NCI-H510A treated with DMSO at 0.1 percent for 48 hours (cell line): ENCODE measurements around the gene ATP6V0E2.

ENCODE experiments used
- DNase-seq: peaks from one replicate; lab custom pipeline; 2025; lab: John Stamatoyannopoulos, UW

Gene ATP6V0E2

GRCh38 chr7:149864023-149864422 lies 9.7 kb upstream of the ATP6V0E2 start:
- DNase-seq: no peak

- no peak for DNase-seq
Measured at GRCh38 chr7:149864751-149865150, 9.0 kb upstream of the ATP6V0E2 start.

DNA sequence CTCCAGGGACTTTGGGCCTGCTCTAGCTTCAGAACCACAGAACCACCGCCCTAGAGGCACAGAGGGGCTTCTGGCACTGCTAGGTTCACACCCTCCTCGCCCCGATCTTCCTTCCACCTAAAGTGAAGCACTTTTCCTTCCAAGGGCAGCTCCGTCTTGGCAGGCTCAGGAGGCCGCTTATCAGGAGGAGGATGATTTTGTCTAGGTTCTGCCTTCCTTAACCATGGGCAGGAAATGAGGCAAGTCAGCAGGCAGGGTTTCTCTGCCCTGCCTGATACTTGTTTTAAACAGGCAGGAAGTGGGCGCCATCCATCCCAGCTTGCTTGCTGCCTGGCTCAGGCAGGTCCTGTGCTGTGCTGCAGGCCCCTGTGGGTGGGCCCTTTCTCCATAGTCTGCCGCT lies 8.3 kb upstream of the ATP6V0E2 start:
- DNase-seq: no peak

DNA sequence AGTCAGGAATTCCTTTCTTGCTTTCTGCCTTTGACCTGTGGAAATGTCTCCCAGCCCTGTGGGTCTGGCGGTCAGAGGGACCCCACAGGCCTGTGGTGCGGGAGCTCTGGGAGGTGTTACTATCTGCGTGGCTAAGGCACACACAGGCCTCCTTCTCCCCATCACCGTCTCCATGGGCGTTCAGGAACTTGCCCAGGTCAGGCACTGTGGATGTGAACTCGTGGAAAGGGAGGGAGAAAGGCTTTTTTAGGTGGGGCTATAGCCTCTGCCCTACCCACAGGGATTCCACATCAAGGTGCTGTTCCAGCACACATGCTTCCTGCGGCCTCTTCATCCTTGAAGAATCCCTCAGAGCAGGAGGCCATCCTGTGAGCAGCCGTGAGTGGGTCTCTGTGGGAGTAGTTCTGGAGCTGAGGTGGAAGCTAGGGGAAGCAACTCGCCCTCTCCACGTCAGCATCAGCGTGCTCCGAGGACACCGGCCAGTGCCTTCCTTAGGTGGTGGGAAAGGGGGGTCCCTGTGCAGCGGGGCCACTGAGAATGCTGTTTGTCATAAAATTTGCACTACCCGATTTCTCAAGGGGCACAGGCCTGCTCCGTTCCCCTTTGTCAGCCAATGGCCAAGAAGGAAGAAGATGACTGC lies 7.5 kb upstream of the ATP6V0E2 start:
- DNase-seq: no peak

DNA sequence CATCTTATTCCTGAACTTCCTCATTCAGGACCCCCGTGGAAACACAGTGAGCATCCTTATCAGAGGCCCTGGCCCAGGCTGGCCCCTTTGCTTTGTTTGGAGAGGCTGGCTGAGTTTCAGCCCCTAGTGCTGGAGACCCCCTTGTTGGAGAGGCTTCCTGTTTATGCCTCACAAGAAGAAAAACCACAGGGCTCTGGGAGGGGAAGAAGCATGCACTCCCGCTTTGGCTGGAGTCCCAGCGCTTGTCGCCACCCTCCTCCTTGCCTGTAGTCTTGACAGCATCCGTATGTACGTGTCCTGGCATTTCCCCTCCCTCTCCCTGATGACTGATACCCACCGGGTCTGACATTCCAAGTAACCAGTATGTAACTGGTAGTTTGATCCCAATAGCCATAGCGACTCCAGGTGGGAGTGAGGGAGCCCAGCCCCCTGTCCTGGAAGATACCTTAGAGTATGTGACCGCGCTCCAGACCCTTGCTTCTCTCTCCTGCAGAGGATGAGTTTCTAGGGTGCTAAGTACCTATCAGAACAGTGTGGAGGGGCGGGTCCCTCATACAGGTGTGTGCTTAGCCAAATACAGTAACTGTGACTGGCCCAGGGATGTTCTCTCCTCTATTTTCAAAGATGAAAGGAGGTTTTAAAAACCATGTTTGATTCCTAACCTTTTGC lies 6.9 kb upstream of the ATP6V0E2 start:
- DNase-seq: no peak

DNA sequence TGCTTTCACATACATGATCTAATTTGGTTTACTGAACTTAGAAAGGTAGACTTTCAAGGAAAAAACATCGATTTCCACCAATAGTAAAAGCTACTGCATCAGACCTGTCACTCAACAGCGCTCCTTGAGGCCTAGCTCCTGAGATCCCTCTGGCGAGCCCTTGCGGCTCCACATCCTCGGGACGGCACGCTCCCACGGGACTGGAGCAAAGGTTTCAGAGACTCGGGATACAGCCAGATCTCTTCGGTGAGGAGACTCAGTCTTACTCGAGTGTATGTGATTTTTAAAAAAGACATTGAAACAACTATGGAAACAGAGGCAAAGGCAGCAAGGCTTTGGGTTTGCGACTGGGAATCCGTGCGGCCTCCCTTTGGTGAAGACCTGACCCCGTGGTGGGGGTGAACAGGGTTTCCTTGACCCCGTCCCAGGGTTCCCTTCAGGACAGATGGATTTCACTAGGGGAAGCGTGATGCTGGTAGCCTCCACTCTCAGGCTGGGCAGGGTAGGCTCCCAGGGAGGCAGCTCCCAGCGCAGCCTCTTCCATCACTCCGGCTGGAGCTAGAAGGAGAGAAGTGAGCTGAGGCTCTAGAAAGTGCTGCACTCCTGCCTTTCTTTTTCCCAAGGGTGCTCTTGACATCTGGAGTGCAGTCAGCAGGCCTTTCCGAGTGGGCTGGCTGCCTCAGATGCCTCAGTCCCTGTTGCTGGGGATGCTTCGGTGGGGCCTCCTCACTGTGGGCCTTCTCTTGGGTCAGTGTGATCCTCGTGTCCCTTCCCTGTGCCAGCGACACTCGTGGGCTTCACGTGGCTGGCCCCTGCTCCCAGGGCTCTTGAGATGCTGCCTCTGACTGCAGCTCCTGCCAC lies 5.8 kb upstream of the ATP6V0E2 start:
- no peak for DNase-seq

- DNase-seq: no peak
Measured at GRCh38 chr7:149868623-149869290, 5.0 kb upstream of the ATP6V0E2 start.

- DNase-seq: no peak
Measured at GRCh38 chr7:149869291-149869650, 4.5 kb upstream of the ATP6V0E2 start.

DNA sequence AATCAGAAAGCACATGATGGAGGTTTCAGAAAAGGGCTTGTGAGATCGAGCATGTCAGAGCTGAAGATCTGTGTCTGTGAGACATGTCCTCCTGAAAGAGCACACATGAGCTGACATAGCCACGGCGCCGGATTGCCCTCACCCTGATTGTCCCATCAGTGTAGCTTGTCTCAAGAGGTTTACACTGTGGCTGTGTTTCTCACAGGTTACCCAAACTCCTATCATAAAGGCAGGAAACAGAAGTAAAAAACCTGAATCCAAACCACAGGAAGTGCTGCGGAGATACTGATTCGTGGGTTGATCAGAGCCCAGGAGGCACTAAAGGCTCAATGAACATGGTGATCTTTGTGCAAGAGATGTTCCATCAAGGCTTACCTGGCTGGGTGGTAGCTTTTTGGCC lies 3.9 kb upstream of the ATP6V0E2 start:
- no peak for DNase-seq

- DNase-seq: no peak
Measured at GRCh38 chr7:149870274-149870673, 3.5 kb upstream of the ATP6V0E2 start.

GRCh38 chr7:149870701-149871483 lies 2.9 kb upstream of the ATP6V0E2 start:
- DNase-seq: no peak

- no peak for DNase-seq
Measured at GRCh38 chr7:149871576-149871975, 2.2 kb upstream of the ATP6V0E2 start.

- peak; percentile 55 for DNase-seq
Measured at GRCh38 chr7:149872419-149873073, 1.2 kb upstream of the ATP6V0E2 start.

GRCh38 chr7:149873970-149874643 lies 338 bp downstream of the ATP6V0E2 start:
- DNase-seq: peak; percentile 25

- no peak for DNase-seq
Measured at GRCh38 chr7:149874644-149875028, 867 bp downstream of the ATP6V0E2 start.

- no peak for DNase-seq
Measured at GRCh38 chr7:149875396-149875795, 1.6 kb downstream of the ATP6V0E2 start.

GRCh38 chr7:149877890-149878522 lies 4.2 kb downstream of the ATP6V0E2 start:
- no peak for DNase-seq

DNA sequence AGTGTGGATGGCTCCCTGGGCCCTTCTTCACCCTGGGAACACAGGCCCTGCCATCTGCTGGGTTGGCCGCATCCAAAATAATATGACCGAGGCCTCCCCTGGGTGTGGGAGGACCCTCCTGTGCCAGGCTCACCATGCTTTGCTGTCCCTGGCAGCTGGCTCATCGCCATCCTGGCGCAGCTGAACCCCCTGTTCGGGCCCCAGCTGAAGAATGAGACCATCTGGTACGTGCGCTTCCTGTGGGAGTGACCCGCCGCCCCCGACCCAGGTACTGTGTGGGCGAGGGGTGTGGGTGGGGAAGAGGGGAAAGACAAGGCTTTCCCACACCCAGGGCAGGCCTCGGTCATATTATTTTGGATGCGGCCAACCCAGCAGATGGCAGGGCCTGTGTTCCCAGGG lies 4.8 kb downstream of the ATP6V0E2 start:
- DNase-seq: no peak

DNA sequence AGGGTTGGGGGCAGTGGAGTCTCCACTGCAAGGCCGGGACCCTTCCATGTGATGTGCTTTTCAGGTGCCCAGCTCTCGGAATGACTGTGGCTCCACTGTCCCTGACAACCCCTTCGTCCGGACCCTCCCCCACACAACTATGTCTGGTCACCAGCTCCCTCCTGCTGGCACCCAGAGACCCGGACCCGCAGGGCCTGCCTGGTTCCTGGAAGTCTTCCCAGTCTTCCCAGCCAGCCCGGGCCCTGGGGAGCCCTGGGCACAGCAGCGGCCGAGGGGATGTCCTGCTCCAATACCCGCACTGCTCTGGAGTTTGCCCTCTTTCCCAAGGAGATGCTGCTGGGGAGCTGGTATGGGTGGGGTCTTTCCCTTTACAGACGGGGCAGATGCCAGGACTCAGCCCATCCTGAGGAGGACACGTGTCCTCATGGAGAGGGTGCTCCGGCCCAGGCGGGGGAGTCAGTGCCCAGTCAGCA lies 5.5 kb downstream of the ATP6V0E2 start:
- no peak for DNase-seq
